HL-60 (cell line): Measurements from ENCODE around the gene ABI3BP.

Experiments
- GABPA ChIP-seq: IDR thresholded peaks from 2 replicates; pipeline ENCODE4 v1.6.1; 2012; ENCODE audit warnings: low read depth
- TF ChIP-seq, protein P1 (sequence below): IDR thresholded peaks from one replicate; pipeline ENCODE4 v1.5.1; 2011; ENCODE audit warnings: low read length, control low read depth, inconsistent platforms; ENCODE audit not compliant: insufficient read depth
- TF ChIP-seq, protein P2 (sequence below): IDR thresholded peaks from 2 replicates; pipeline ENCODE4 v1.6.1; 2012; ENCODE audit warnings: low read depth; ENCODE audit not compliant: insufficient replicate concordance

- TF ChIP-seq, protein P1, sequence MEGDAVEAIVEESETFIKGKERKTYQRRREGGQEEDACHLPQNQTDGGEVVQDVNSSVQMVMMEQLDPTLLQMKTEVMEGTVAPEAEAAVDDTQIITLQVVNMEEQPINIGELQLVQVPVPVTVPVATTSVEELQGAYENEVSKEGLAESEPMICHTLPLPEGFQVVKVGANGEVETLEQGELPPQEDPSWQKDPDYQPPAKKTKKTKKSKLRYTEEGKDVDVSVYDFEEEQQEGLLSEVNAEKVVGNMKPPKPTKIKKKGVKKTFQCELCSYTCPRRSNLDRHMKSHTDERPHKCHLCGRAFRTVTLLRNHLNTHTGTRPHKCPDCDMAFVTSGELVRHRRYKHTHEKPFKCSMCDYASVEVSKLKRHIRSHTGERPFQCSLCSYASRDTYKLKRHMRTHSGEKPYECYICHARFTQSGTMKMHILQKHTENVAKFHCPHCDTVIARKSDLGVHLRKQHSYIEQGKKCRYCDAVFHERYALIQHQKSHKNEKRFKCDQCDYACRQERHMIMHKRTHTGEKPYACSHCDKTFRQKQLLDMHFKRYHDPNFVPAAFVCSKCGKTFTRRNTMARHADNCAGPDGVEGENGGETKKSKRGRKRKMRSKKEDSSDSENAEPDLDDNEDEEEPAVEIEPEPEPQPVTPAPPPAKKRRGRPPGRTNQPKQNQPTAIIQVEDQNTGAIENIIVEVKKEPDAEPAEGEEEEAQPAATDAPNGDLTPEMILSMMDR: no peak
- TF ChIP-seq, protein P2, sequence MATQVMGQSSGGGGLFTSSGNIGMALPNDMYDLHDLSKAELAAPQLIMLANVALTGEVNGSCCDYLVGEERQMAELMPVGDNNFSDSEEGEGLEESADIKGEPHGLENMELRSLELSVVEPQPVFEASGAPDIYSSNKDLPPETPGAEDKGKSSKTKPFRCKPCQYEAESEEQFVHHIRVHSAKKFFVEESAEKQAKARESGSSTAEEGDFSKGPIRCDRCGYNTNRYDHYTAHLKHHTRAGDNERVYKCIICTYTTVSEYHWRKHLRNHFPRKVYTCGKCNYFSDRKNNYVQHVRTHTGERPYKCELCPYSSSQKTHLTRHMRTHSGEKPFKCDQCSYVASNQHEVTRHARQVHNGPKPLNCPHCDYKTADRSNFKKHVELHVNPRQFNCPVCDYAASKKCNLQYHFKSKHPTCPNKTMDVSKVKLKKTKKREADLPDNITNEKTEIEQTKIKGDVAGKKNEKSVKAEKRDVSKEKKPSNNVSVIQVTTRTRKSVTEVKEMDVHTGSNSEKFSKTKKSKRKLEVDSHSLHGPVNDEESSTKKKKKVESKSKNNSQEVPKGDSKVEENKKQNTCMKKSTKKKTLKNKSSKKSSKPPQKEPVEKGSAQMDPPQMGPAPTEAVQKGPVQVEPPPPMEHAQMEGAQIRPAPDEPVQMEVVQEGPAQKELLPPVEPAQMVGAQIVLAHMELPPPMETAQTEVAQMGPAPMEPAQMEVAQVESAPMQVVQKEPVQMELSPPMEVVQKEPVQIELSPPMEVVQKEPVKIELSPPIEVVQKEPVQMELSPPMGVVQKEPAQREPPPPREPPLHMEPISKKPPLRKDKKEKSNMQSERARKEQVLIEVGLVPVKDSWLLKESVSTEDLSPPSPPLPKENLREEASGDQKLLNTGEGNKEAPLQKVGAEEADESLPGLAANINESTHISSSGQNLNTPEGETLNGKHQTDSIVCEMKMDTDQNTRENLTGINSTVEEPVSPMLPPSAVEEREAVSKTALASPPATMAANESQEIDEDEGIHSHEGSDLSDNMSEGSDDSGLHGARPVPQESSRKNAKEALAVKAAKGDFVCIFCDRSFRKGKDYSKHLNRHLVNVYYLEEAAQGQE: no peak
- no peak for TF ChIP-seq GABPA
Observed at GRCh38 chr3:100759950-100760349, 233.3 kb downstream of the ABI3BP start.
